Measurements from ENCODE around the gene CEACAM16. TPM values are rescaled to one million over a fixed set of nuclear protein-coding genes. Genes with fewer than 3 reads are reported as not detected.

CEACAM16 gene
- total RNA-seq, 1 experiment from 2014 or later, result not detected

GRCh38 chr19:44759083-44759804 lies 60.3 kb downstream of the CEACAM16 start:
- DNase-seq (ENCODE audit: low spot score), result no peak

Other genes starting within 250 kb of the CEACAM16 start
- gene ZNF180, start 198.6 kb upstream of the CEACAM16 start, total RNA-seq (2014; rRNA removed; shearing (Covaris generic)), result 5.8 and 7.6 TPM in 2 replicates
- not detected in 2 replicates for gene CEACAM20, start 169.5 kb upstream of the CEACAM16 start, total RNA-seq (2014; rRNA removed; shearing (Covaris generic))
- gene IGSF23, start 85.6 kb upstream of the CEACAM16 start, total RNA-seq (2014; rRNA removed; shearing (Covaris generic)), result not detected in 2 replicates
- gene PVR, start 55.2 kb upstream of the CEACAM16 start, total RNA-seq (2014; rRNA removed; shearing (Covaris generic)), result 41.9 and 46.0 TPM in 2 replicates
- gene CEACAM19, start 27.7 kb upstream of the CEACAM16 start, total RNA-seq (2014; rRNA removed; shearing (Covaris generic)), result 0.23 and 1.0 TPM in 2 replicates
- 7.8 and 11.6 TPM in 2 replicates for gene BCL3, start 49.6 kb downstream of the CEACAM16 start, total RNA-seq (2014; rRNA removed; shearing (Covaris generic))
- not detected in 2 replicates for gene CBLC, start 78.7 kb downstream of the CEACAM16 start, total RNA-seq (2014; rRNA removed; shearing (Covaris generic))
- 5.8 and 6.2 TPM in 2 replicates for gene BCAM, start 110.0 kb downstream of the CEACAM16 start, total RNA-seq (2014; rRNA removed; shearing (Covaris generic))
- gene NECTIN2, start 147.1 kb downstream of the CEACAM16 start, total RNA-seq (2014; rRNA removed; shearing (Covaris generic)), result 42.0 and 43.3 TPM in 2 replicates
- 59.0 and 68.6 TPM in 2 replicates for gene TOMM40, start 192.1 kb downstream of the CEACAM16 start, total RNA-seq (2014; rRNA removed; shearing (Covaris generic))
- gene APOE, start 206.6 kb downstream of the CEACAM16 start, total RNA-seq (2014; rRNA removed; shearing (Covaris generic)), result 0.33 and 0.75 TPM in 2 replicates
- not detected in 2 replicates for gene APOC1, start 215.5 kb downstream of the CEACAM16 start, total RNA-seq (2014; rRNA removed; shearing (Covaris generic))
- not detected in 2 replicates for gene APOC4, start 243.1 kb downstream of the CEACAM16 start, total RNA-seq (2014; rRNA removed; shearing (Covaris generic))
- not detected in 2 replicates for gene APOC2, start 246.9 kb downstream of the CEACAM16 start, total RNA-seq (2014; rRNA removed; shearing (Covaris generic))